HG03565 (cell line): ENCODE measurements around the gene SLC12A8.
"Not testable (repeated sequence)": the region's sequence is repeated elsewhere in the genome, so short reads cannot be mapped to it uniquely, and the experiment has no call there.

Experiments
- ATAC-seq: cut with Tn5 transposase; IDR thresholded peaks from one replicate; pipeline ENCODE4 v1.9.1; 2021; ENCODE audit warnings: mild to moderate bottlenecking, moderate library complexity; ENCODE audit not compliant: unreplicated experiment

Gene SLC12A8

GRCh38 chr3:125116311-125117080 is 96.1 kb downstream of the SLC12A8 start:
- ATAC-seq = no peak

- ATAC-seq = no peak
These were observed 96.9 kb downstream of the SLC12A8 start for GRCh38 chr3:125115640-125116039.

GRCh38 chr3:125112981-125113380 is 99.6 kb downstream of the SLC12A8 start:
- no peak for ATAC-seq

- no peak for ATAC-seq
These were observed 101.6 kb downstream of the SLC12A8 start for GRCh38 chr3:125110876-125111480.

GRCh38 chr3:125110016-125110875 is 102.3 kb downstream of the SLC12A8 start:
- ATAC-seq = no peak

GRCh38 chr3:125109536-125109925 is 103.0 kb downstream of the SLC12A8 start:
- ATAC-seq = no peak

GRCh38 chr3:125108833-125109535 is 103.6 kb downstream of the SLC12A8 start:
- ATAC-seq = no peak

GRCh38 chr3:125107861-125108567 is 104.5 kb downstream of the SLC12A8 start:
- peak; percentile 50 for ATAC-seq

GRCh38 chr3:125107363-125107762 is 105.2 kb downstream of the SLC12A8 start:
- ATAC-seq = no peak

- no peak for ATAC-seq
These were observed 107.4 kb downstream of the SLC12A8 start for GRCh38 chr3:125105116-125105515.

GRCh38 chr3:125104639-125105038 is 107.9 kb downstream of the SLC12A8 start:
- no peak for ATAC-seq

GRCh38 chr3:125103406-125103805 is 109.1 kb downstream of the SLC12A8 start:
- ATAC-seq = no peak

- no peak for ATAC-seq
These were observed 110.1 kb downstream of the SLC12A8 start for GRCh38 chr3:125102470-125102869.

- no peak for ATAC-seq
These were observed 113.8 kb downstream of the SLC12A8 start for GRCh38 chr3:125098611-125099291.

- no peak for ATAC-seq
These were observed 121.9 kb downstream of the SLC12A8 start for GRCh38 chr3:125090649-125091048.

GRCh38 chr3:125087768-125088391 is 124.7 kb downstream of the SLC12A8 start:
- no peak for ATAC-seq

- no peak for ATAC-seq
These were observed 127.4 kb downstream of the SLC12A8 start for GRCh38 chr3:125085166-125085565.

GRCh38 chr3:125083776-125084175 is 128.8 kb downstream of the SLC12A8 start:
- no peak for ATAC-seq

GRCh38 chr3:125082339-125082738 is 130.2 kb downstream of the SLC12A8 start:
- ATAC-seq = not testable (repeated sequence)
